Pancreas (tissue), 10 donors: ENCODE data around the gene SEC31B. TPM values are rescaled to one million over a fixed set of nuclear protein-coding genes. Genes with fewer than 3 reads are reported as not detected.

Experiments
- ATAC-seq, 4 donors: fragments of 200-7000 bp; cut with Tn5 transposase; one replicate each; pipeline versions ENCODE4 v1.8.0 to v1.9.1; 2020; ENCODE audit warnings: mild to moderate bottlenecking in 4 of 4, moderate library complexity in 4 of 4
- DNase-seq, 6 donors: peaks; one replicate each; pipeline ENCODE4 v3.0.0-alpha.2; 2020
- FAIRE-seq: peaks from 2 replicates; lab custom pipeline; 2012; peaks lifted over from hg19 to GRCh38; lab: Jason Lieb, UNC
- H3K27ac ChIP-seq, 4 donors: fragments of 200-600 bp; sonication (generic); 1 replicate in 3 of 4; 2 replicates in 1 of 4; pipeline versions ENCODE4 v1.5.0 to v1.8.0; 2020
- H3K27me3 ChIP-seq, 4 donors: fragments of 200-600 bp; one replicate each; pipeline ENCODE4 v1.8.0; 2021
- H3K36me3 ChIP-seq, 3 donors: fragments of 200-600 bp; sonication (generic) in 1 of 3; one replicate each; pipeline versions ENCODE4 v1.5.0 to v1.8.0; 2020 to 2021
- H3K4me1 ChIP-seq, 3 donors: fragments of 200-600 bp; one replicate each; pipeline ENCODE4 v1.8.0; 2021
- H3K4me3 ChIP-seq, 4 donors: fragments of 200-600 bp; sonication (generic) in 2 of 4; one replicate each; pipeline versions ENCODE4 v1.5.0 to v1.8.0; 2020 to 2021
- H3K9me3 ChIP-seq, 4 donors: fragments of 200-600 bp; one replicate each; pipeline ENCODE4 v1.8.0; 2021
- WGBS, 2 donors: extraction: QIAGEN DNeasy Blood & Tissue Kit; methylation state at CpG; one replicate each; pipeline ENCODE4 v1.1.7; 2013; 5-methylcytosine and 5-hydroxymethylcytosine counted together
- intact Hi-C, 3 donors: fragments of 100-400 bp; cut with DNase I; formaldehyde crosslinking; loops; one replicate each; pipeline versions ENCODE4 v1.11.1 to v1.14.2; 2022
- polyA plus RNA-seq, 2 donors: library from polyadenylated mRNA; stranded (reverse); fragments of 200-250 nt; gene quantifications; one replicate each; pipeline ENCODE4 v1.2.3, GENCODE V29; 2013
- total RNA-seq, 6 donors: library from RNA; stranded (reverse); fragmentation: NEBNext Ultra II Directional in 4 of 6; extraction: Animal tissue kit (Norgen Biotek cat#: 25700) in 4 of 6; gene quantifications; one replicate each; pipeline versions ENCODE4 v1.2.1 to v1.2.4, GENCODE V29; 2021 to 2023
- TF ChIP-seq, protein P1 (sequence below), 4 donors: fragments of 200-600 bp; sonication (generic) in 3 of 4; IDR thresholded peaks; one replicate each; pipeline versions ENCODE4 v1.5.0 to v1.8.0; 2021; ENCODE audit warnings: antibody characterized with exemption in 4 of 4
- donor health status: healthy with polysubstance abuse.
- donor health status: DM: no; HTN: no; CAD: no; lungs with moderate emphysema.
- donor health status: DM: no; HTN: no; CAD: no.
- donor health status: control.
- donor health status: control.
- donor health status: Bipolar disorder and iron deficiency.
- donor health status: DM: yes; HTN: yes; CAD: no.
- donor health status: DM: no; HTN: no; CAD: no.
- donor health status: DM: no; HTN: no; CAD: no.
- donor health status: DM: yes; HTN: yes; CAD: no.

SEC31B gene
- total and polyA plus RNA-seq, 8 donors: 1.8 to 14.4 (median 2.4) TPM

DNA sequence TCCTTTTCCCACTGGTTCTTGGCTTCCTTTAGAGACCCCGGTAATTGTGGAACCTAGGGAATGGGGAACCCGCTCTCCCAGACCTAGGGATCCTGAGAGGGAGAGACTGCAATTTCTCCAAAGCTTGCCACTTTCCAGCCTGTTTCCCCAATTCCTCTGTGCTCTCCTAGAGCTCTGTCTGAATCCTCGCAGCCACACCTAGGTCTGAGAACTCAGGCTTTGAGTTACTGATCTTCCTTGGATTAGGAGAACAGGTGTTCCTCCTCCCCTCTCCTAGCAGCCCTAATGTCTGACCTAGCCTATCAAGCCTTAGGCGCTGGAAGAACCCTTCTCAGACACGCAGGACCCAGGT, 36.9 kb downstream of the SEC31B start:
- intact Hi-C loops: no loop called here
- ATAC-seq: peak; percentile 4 to 10 (median 5)
- Histone ChIP-seq H3K4me3 (peak overlapping the region; percentile 20 to 67 (median 36)), H3K9me3 (no peaks in the 10 kb centered on the region), H3K27ac (peak overlapping the region; percentile 58 to 66 (median 64)), H3K4me1 (peaks cover 0 to 9% (median 0%) of the 10 kb centered on the region in 3 donors), H3K36me3 (no peaks in the 10 kb centered on the region), H3K27me3 (no peaks in the 10 kb centered on the region)
- 13 to 19% methylated on average over 5 of the region's 5 CpGs for WGBS, 2 donors
- DNase-seq: no peak
- TF ChIP-seq, protein P1, sequence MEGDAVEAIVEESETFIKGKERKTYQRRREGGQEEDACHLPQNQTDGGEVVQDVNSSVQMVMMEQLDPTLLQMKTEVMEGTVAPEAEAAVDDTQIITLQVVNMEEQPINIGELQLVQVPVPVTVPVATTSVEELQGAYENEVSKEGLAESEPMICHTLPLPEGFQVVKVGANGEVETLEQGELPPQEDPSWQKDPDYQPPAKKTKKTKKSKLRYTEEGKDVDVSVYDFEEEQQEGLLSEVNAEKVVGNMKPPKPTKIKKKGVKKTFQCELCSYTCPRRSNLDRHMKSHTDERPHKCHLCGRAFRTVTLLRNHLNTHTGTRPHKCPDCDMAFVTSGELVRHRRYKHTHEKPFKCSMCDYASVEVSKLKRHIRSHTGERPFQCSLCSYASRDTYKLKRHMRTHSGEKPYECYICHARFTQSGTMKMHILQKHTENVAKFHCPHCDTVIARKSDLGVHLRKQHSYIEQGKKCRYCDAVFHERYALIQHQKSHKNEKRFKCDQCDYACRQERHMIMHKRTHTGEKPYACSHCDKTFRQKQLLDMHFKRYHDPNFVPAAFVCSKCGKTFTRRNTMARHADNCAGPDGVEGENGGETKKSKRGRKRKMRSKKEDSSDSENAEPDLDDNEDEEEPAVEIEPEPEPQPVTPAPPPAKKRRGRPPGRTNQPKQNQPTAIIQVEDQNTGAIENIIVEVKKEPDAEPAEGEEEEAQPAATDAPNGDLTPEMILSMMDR (IDR thresholded peaks at IDR 0.05): peak in 1 of 4 donors; percentile 1
- no peak for FAIRE-seq

DNA sequence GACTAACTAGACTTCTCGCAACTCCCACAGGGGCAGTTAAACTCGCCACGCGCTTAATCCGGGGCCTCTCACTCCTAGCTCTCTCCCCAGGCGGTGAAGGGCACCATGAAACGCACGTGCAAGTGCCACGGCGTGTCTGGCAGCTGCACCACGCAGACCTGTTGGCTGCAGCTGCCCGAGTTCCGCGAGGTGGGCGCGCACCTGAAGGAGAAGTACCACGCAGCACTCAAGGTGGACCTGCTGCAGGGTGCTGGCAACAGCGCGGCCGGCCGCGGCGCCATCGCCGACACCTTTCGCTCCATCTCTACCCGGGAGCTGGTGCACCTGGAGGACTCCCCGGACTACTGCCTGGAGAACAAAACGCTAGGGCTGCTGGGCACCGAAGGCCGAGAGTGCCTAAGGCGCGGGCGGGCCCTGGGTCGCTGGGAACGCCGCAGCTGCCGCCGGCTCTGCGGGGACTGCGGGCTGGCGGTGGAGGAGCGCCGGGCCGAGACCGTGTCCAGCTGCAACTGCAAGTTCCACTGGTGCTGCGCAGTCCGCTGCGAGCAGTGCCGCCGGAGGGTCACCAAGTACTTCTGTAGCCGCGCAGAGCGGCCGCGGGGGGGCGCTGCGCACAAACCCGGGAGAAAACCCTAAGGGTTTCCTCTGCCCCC, 37.4 kb downstream of the SEC31B start:
- Histone ChIP-seq H3K27ac (peak overlapping the region; percentile 58 to 66 (median 64)), H3K36me3 (no peaks in the 10 kb centered on the region), H3K9me3 (no peaks in the 10 kb centered on the region), H3K4me3 (peak overlapping the region; percentile 20 to 67 (median 36)), H3K4me1 (peaks cover 0 to 9% (median 0%) of the 10 kb centered on the region in 3 donors), H3K27me3 (no peaks in the 10 kb centered on the region)
- 0% methylated on average over 52 to 59 of the region's 59 CpGs for WGBS, 2 donors
- FAIRE-seq (no peak), DNase-seq (peak; percentile 71 to 91 (median 84)), ATAC-seq (peak; percentile 90 to 93 (median 91))
- intact Hi-C loops: no loop called here
- TF ChIP-seq, protein P1 (IDR thresholded peaks at IDR 0.05): peak; percentile 73 to 96 (median 90)

DNA sequence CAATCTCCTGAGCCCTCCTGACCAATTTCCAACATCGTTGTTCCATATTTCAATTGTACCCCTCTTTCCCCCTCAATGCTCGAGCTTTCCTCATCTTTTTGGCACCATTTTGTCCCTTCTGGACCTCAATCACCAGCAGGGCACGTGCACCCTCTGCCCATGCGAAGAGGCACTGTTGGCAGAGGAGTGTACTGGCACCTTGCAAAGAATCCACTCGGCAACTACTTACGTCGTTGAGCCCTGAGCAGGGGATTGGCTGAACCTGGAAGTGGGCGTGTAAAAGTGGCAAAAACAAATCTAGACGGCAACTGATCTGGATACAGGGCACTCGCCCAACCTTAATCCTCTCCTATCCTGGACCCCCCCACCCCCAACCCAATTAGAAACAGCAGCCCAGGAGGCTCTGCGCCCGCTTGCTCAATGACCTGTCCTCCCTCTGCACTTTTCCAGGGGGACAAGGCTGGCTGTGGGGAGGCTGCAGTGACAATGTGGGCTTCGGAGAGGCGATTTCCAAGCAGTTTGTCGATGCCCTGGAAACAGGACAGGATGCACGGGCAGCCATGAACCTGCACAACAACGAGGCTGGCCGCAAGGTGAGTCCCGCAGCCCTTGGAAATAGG, 38.1 kb downstream of the SEC31B start:
- Histone ChIP-seq H3K9me3 (no peaks in the 10 kb centered on the region), H3K4me1 (peaks cover 0 to 9% (median 0%) of the 10 kb centered on the region in 3 donors), H3K27ac (peak overlapping the region; percentile 58 to 66 (median 64)), H3K4me3 (peak overlapping the region in 3 of 4 donors; percentile 20 to 67 (median 48)), H3K36me3 (no peaks in the 10 kb centered on the region), H3K27me3 (no peaks in the 10 kb centered on the region)
- DNase-seq: peak; percentile 76 to 95 (median 84)
- ATAC-seq: peak; percentile 90 to 98 (median 92)
- no peak for FAIRE-seq
- WGBS, 2 donors: 1 to 2% methylated on average over 19 of the region's 19 CpGs
- intact Hi-C loops: no loop called here
- TF ChIP-seq, protein P1 (IDR thresholded peaks at IDR 0.05): no peak

DNA sequence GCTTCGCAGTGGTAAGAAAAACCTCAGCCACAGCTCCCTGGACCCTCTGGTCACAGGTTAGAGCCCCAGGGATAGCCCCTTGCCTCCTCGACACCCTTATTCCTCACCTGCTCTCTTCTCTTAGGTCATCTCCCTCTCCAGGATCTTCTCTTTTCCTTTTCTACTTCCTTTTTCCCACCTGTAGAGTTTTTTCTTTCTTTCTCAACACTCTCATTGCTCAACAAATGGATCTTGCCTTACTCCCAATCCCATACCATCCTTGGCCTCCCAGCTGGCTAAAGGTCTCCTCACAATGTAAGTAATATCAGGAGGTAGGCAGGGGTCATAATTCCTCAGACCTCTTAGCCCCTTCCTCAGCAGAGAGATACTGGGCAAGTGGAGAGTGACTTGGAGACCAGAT, 39.7 kb downstream of the SEC31B start:
- Histone ChIP-seq H3K4me1 (peaks cover 0 to 9% (median 0%) of the 10 kb centered on the region in 3 donors), H3K9me3 (no peaks in the 10 kb centered on the region), H3K27me3 (no peaks in the 10 kb centered on the region), H3K36me3 (no peaks in the 10 kb centered on the region), H3K4me3 (no peak overlapping the region), H3K27ac (no peak overlapping the region)
- TF ChIP-seq, protein P1 (IDR thresholded peaks at IDR 0.05): no peak
- 68 to 100% methylated on average over 2 of the region's 2 CpGs for WGBS, 2 donors
- FAIRE-seq: no peak
- intact Hi-C loops: no loop called here
- no peak for ATAC-seq
- no peak for DNase-seq

DNA sequence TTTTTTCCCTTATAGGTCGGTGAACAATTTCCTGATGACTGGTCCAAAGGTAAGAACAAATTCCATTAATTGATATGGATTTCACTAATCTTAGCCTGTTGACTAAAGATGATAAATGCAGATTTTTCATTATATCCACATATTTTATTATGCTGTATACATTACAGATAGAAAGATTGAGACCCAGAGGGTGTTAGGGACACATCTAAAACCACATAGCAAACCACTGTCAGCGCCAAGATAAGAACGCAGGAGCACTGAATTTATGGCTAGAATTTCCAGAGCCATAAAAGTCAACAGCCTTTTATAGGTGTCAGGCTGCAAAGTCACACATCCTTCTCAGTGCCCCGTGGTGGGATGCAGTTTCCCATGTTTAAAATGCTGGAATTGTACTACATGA, 40.6 kb downstream of the SEC31B start:
- Histone ChIP-seq H3K27me3 (no peaks in the 10 kb centered on the region), H3K36me3 (no peaks in the 10 kb centered on the region), H3K9me3 (no peaks in the 10 kb centered on the region), H3K4me3 (no peak overlapping the region), H3K27ac (no peak overlapping the region), H3K4me1 (peaks cover 0 to 9% (median 0%) of the 10 kb centered on the region in 3 donors)
- TF ChIP-seq, protein P1 (IDR thresholded peaks at IDR 0.05): no peak
- intact Hi-C loops: no loop called here
- FAIRE-seq (no peak), DNase-seq (no peak), ATAC-seq (no peak)
- WGBS, 2 donors: 47 to 59% methylated on average over 4 of the region's 4 CpGs
